ENCODE results near the gene NACC2.

DNA sequence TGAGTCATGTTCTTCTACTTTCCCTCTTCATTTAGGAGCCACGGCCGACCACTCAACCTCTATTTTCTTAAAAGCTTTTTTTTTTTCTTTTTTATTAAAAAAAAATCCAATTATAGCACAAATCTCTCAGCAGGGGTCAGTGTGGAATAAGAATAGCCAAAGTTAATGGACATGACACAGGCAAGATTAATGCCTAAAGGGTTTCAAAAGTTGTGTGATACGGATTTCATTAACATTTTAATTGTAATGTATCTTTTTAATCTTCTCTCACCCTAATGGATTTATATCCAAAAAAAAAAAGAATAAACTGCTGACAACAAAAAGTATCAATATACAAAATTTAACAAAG is 5.4 kb downstream of the NACC2 start:
- TF ChIP-seq, protein P1, sequence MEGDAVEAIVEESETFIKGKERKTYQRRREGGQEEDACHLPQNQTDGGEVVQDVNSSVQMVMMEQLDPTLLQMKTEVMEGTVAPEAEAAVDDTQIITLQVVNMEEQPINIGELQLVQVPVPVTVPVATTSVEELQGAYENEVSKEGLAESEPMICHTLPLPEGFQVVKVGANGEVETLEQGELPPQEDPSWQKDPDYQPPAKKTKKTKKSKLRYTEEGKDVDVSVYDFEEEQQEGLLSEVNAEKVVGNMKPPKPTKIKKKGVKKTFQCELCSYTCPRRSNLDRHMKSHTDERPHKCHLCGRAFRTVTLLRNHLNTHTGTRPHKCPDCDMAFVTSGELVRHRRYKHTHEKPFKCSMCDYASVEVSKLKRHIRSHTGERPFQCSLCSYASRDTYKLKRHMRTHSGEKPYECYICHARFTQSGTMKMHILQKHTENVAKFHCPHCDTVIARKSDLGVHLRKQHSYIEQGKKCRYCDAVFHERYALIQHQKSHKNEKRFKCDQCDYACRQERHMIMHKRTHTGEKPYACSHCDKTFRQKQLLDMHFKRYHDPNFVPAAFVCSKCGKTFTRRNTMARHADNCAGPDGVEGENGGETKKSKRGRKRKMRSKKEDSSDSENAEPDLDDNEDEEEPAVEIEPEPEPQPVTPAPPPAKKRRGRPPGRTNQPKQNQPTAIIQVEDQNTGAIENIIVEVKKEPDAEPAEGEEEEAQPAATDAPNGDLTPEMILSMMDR (IDR thresholded peaks at IDR 0.05) = no peak
- TF ChIP-seq, protein P2, sequence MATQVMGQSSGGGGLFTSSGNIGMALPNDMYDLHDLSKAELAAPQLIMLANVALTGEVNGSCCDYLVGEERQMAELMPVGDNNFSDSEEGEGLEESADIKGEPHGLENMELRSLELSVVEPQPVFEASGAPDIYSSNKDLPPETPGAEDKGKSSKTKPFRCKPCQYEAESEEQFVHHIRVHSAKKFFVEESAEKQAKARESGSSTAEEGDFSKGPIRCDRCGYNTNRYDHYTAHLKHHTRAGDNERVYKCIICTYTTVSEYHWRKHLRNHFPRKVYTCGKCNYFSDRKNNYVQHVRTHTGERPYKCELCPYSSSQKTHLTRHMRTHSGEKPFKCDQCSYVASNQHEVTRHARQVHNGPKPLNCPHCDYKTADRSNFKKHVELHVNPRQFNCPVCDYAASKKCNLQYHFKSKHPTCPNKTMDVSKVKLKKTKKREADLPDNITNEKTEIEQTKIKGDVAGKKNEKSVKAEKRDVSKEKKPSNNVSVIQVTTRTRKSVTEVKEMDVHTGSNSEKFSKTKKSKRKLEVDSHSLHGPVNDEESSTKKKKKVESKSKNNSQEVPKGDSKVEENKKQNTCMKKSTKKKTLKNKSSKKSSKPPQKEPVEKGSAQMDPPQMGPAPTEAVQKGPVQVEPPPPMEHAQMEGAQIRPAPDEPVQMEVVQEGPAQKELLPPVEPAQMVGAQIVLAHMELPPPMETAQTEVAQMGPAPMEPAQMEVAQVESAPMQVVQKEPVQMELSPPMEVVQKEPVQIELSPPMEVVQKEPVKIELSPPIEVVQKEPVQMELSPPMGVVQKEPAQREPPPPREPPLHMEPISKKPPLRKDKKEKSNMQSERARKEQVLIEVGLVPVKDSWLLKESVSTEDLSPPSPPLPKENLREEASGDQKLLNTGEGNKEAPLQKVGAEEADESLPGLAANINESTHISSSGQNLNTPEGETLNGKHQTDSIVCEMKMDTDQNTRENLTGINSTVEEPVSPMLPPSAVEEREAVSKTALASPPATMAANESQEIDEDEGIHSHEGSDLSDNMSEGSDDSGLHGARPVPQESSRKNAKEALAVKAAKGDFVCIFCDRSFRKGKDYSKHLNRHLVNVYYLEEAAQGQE (IDR thresholded peaks at IDR 0.05; ENCODE audit: insufficient read depth in 1 of 2, low read depth in 2 of 2, low read length in 1 of 2) = no peak
- no peak for TF ChIP-seq POLR2AphosphoS5 (IDR thresholded peaks at IDR 0.05; ENCODE audit: low read depth, low read length)
